Adrenal gland (tissue), 5 donors: ENCODE data around the gene CACNA1B.

Source experiments
- POLR2A ChIP-seq, 2 donors: fragments of 450-650 bp; IDR thresholded peaks; one replicate each; pipeline ENCODE4 v1.6.1; 2017; ENCODE audit warnings: antibody characterized with exemption in 2 of 2, mild to moderate bottlenecking in 2 of 2, moderate library complexity in 1 of 2
- TF ChIP-seq, protein P1 (sequence below), 6 experiments: fragments of 450-650 bp in 4 of 6; fragments of 200-600 bp in 2 of 6; sonication (generic) in 1 of 6; IDR thresholded peaks; 1 replicate in 5 of 6; 2 replicates in 1 of 6; pipeline versions ENCODE4 v1.5.1 to v1.8.0; 2016 to 2021; ENCODE audit warnings: antibody characterized with exemption in 6 of 6, mild to moderate bottlenecking in 2 of 6, moderate library complexity in 1 of 6
- donor health status: DM: no; HTN: no; CAD: no.

DNA sequence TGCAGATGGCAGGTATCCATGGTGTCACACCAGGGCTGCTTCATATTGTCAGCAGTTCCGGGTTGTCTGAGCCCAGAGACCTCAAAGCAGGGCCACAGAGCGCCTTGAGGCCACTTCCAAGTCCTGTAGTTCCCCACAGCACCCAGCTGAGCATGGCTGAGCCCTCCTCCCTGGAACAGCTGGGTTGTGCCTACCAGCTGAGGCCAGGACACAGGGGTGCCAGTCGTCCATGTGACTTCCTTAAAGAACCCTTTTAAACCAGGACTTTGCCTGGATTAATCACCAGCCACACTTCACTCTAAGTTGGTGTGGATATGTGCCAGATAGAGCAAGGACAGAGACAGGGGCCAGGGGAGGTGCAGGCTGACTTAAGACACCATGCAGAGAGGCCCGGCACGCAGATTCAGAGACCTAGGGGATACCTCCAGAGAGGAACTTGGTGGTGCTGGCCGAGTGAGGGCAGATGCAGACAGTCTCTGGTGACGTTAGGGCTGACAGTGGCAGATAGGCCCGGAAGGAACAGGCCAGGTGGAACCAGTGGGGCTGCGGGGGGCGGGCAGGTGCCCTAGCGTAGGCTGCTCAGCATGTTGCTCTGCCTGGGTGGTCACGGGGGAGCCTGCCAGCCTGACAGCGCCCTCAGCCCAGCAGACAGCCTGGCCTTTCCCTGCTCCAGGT lies 142.7 kb downstream of the CACNA1B start:
- TF ChIP-seq, protein P1, sequence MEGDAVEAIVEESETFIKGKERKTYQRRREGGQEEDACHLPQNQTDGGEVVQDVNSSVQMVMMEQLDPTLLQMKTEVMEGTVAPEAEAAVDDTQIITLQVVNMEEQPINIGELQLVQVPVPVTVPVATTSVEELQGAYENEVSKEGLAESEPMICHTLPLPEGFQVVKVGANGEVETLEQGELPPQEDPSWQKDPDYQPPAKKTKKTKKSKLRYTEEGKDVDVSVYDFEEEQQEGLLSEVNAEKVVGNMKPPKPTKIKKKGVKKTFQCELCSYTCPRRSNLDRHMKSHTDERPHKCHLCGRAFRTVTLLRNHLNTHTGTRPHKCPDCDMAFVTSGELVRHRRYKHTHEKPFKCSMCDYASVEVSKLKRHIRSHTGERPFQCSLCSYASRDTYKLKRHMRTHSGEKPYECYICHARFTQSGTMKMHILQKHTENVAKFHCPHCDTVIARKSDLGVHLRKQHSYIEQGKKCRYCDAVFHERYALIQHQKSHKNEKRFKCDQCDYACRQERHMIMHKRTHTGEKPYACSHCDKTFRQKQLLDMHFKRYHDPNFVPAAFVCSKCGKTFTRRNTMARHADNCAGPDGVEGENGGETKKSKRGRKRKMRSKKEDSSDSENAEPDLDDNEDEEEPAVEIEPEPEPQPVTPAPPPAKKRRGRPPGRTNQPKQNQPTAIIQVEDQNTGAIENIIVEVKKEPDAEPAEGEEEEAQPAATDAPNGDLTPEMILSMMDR (IDR thresholded peaks at IDR 0.05), result no peak
- TF ChIP-seq POLR2A (IDR thresholded peaks at IDR 0.05), result no peak
